ENCODE results near the gene HNRNPUL2. TPM values are rescaled to one million over a fixed set of nuclear protein-coding genes. Genes with fewer than 3 reads are reported as not detected.

Gene HNRNPUL2
- total and polyA plus RNA-seq, 9 of the 15 experiments (the other 6 are each of a cell fraction or from before 2014, with no cell fraction given) = 0.89 to 44.3 (median 15.2) TPM

DNA sequence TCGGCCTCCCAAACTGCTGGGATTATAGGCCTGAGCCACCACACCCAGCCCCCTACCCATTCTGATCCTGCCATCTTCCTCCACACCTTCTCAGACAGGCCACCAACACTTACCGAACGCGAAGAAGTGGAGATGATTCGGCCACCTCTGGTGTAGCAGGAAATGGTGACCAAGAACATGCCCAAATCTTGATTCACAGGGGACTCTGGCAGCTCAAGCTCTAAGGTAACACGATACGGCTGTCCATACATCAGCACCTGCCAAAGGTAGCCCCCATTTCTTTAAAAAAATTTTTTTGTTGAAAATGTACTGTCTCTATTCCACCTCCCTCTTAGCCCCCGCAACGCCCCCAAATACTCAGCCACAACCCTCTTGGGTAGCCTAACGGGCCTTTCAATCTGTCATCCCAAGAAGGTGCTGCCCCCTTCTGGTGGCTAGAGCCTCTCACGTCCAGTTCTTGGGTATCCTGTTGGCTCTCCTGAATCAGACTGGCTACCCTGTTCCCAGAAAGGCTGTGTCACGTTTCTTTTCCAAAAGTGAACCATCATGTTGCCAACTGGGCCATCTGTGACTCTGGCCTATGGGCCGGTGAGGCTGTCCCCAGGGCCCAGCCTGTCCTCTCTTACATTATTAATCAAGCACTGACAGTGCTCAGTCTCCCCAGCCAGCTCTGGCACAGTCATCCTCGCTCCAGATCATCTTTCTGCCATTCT is 32.6 kb downstream of the HNRNPUL2 start:
- Histone ChIP-seq H3K27ac (ENCODE audit: extremely low read depth, low read depth, low read length) (no peak overlapping the region; the same call in 2 of the 3 replicates), H3K9ac (ENCODE audit: insufficient read depth in 1 of 2, low read depth in 2 of 2, low read length in 2 of 2) (peak overlapping the region in 1 of 2 experiments; percentile 11; a peak in 1 of 4 replicates), H3K9me3 (replicated peaks; ENCODE audit: control insufficient read depth, insufficient read depth, low read depth, low read length) (no peaks in the 10 kb centered on the region), H3K9me1 (ENCODE audit: control insufficient read depth, insufficient read depth, low read length) (no peaks in the 10 kb centered on the region), H3K4me2 (ENCODE audit: insufficient read depth, low read length) (no peak overlapping the region), H2AFZ (ENCODE audit: low read depth, low read length) (no peak overlapping the region), H3K4me3 (no peak overlapping the region), H3K27me3 (ENCODE audit: control insufficient read depth in 2 of 2, insufficient read depth in 2 of 2, low read length in 2 of 2) (no peaks in the 10 kb centered on the region), H3K36me3 (ENCODE audit: control insufficient read depth, insufficient read depth, low read length) (peaks cover 45% of the 10 kb centered on the region), H3K79me2 (ENCODE audit: control insufficient read depth, insufficient read depth, low read length) (no peaks in the 10 kb centered on the region), H3K4me1 (replicated peaks in 1 of 2; ENCODE audit: control insufficient read depth in 2 of 2, insufficient read depth in 2 of 2, low read length in 2 of 2) (no peaks in the 10 kb centered on the region), H4K20me1 (replicated peaks; ENCODE audit: control insufficient read depth, insufficient read depth, low read length) (no peaks in the 10 kb centered on the region)
- ChIA-PET CTCF (ENCODE audit: low intra/inter-chr PET ratio) (interaction anchor here (0.7 to 2.3 kb wide), 6 partner anchors 82 to 314 kb away, joined by 3 to 17 read pairs (median 4); partner anchors contain the start of genes EML3 and ROM1), POLR2A (interaction anchor here (0.6 to 2.5 kb wide), 7 partner anchors 11 to 328 kb away, joined by 3 to 8 read pairs (median 4); partner anchors contain the start of genes TUT1 and UBXN1)
- ATAC-seq (peak; percentile 98), FAIRE-seq (peak; percentile 95), DNase-seq (ENCODE audit: extremely low read depth in 1 of 4, low spot score in 3 of 4) (peak; percentile 73 to 90 (median 78))
- intact Hi-C loops (cut with micrococcal nuclease) = loop anchor here (5.0 kb wide), 2 partner anchors 82 to 102 kb away; partner anchors contain the start of genes EML3, ROM1 and TUT1
- no TSS peak for BruUV-seq (replicated peaks)
- whole genome bisulfite sequencing (ENCODE audit: insufficient coverage, low coverage, missing lambda C conversion rate) = 46% methylated on average over 14 of the region's 14 CpGs
- in situ Hi-C loops (cut with MboI) = loop anchor here (5.0 kb wide), 1 partner anchor 302 kb away; no protein-coding TSS in a partner anchor
- TF ChIP-seq ILK (tag; IDR thresholded peaks at IDR 0.05; ENCODE audit: borderline replicate concordance, low read depth) (no peak), CTBP1 (IDR thresholded peaks at IDR 0.05; ENCODE audit: borderline replicate concordance) (peak; percentile 21; the same call in 1 of the 2 replicates), YY1 (IDR thresholded peaks at IDR 0.05; ENCODE audit: borderline replicate concordance in 1 of 3, control insufficient read depth in 1 of 3, extremely low read depth in 1 of 3, insufficient read depth in 3 of 3, insufficient read length in 1 of 3, insufficient replicate concordance in 2 of 3, low read depth in 1 of 3, low read length in 2 of 3) (peak in 1 of 3 experiments; percentile 9), BHLHE40 (IDR thresholded peaks at IDR 0.05; ENCODE audit: low read length) (peak; percentile 32; the same call in 1 of the 2 replicates), RHOXF2B (CRISPR knock-in tag; conservative IDR thresholded peaks at IDR 0.05) (no peak), HDAC3 (IDR thresholded peaks at IDR 0.05; ENCODE audit: borderline replicate concordance, partially characterized antibody) (no peak), CREM (IDR thresholded peaks at IDR 0.05; ENCODE audit: low read depth) (peak; percentile 42)
- TF ChIP-seq, protein P1, sequence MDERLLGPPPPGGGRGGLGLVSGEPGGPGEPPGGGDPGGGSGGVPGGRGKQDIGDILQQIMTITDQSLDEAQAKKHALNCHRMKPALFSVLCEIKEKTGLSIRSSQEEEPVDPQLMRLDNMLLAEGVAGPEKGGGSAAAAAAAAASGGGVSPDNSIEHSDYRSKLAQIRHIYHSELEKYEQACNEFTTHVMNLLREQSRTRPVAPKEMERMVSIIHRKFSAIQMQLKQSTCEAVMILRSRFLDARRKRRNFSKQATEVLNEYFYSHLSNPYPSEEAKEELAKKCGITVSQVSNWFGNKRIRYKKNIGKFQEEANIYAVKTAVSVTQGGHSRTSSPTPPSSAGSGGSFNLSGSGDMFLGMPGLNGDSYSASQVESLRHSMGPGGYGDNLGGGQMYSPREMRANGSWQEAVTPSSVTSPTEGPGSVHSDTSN (CRISPR knock-in tag; IDR thresholded peaks at IDR 0.05; ENCODE audit: low read depth) = no peak
- TF ChIP-seq, protein P1 (tag; conservative IDR thresholded peaks at IDR 0.05; ENCODE audit: low read depth) = no peak
- TF ChIP-seq, protein P2, sequence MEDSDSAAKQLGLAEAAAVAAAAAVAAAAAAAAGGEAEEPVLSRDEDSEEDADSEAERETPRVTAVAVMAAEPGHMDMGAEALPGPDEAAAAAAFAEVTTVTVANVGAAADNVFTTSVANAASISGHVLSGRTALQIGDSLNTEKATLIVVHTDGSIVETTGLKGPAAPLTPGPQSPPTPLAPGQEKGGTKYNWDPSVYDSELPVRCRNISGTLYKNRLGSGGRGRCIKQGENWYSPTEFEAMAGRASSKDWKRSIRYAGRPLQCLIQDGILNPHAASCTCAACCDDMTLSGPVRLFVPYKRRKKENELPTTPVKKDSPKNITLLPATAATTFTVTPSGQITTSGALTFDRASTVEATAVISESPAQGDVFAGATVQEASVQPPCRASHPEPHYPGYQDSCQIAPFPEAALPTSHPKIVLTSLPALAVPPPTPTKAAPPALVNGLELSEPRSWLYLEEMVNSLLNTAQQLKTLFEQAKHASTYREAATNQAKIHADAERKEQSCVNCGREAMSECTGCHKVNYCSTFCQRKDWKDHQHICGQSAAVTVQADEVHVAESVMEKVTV (CRISPR knock-in tag; IDR thresholded peaks at IDR 0.05) = peak; percentile 66
- TF ChIP-seq, protein P3, sequence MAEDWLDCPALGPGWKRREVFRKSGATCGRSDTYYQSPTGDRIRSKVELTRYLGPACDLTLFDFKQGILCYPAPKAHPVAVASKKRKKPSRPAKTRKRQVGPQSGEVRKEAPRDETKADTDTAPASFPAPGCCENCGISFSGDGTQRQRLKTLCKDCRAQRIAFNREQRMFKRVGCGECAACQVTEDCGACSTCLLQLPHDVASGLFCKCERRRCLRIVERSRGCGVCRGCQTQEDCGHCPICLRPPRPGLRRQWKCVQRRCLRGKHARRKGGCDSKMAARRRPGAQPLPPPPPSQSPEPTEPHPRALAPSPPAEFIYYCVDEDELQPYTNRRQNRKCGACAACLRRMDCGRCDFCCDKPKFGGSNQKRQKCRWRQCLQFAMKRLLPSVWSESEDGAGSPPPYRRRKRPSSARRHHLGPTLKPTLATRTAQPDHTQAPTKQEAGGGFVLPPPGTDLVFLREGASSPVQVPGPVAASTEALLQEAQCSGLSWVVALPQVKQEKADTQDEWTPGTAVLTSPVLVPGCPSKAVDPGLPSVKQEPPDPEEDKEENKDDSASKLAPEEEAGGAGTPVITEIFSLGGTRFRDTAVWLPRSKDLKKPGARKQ (CRISPR knock-in tag; IDR thresholded peaks at IDR 0.05) = no peak
- TF ChIP-seq, protein P4, sequence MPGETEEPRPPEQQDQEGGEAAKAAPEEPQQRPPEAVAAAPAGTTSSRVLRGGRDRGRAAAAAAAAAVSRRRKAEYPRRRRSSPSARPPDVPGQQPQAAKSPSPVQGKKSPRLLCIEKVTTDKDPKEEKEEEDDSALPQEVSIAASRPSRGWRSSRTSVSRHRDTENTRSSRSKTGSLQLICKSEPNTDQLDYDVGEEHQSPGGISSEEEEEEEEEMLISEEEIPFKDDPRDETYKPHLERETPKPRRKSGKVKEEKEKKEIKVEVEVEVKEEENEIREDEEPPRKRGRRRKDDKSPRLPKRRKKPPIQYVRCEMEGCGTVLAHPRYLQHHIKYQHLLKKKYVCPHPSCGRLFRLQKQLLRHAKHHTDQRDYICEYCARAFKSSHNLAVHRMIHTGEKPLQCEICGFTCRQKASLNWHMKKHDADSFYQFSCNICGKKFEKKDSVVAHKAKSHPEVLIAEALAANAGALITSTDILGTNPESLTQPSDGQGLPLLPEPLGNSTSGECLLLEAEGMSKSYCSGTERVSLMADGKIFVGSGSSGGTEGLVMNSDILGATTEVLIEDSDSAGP (CRISPR knock-in tag; IDR thresholded peaks at IDR 0.05) = no peak
